Left lung (tissue), 10 donors: ENCODE data around the gene RAI14. TPM values are rescaled to one million over a fixed set of nuclear protein-coding genes. Genes with fewer than 3 reads are reported as not detected.

Experiments used
- ATAC-seq: fragments of 200-7000 bp; cut with Tn5 transposase; one replicate; pipeline ENCODE4 v1.9.1; 2020; ENCODE audit warnings: moderate library complexity
- DNase-seq, 4 donors: peaks; one replicate each; pipeline ENCODE4 v3.0.0-alpha.2; 2013 to 2020
- H3K27ac ChIP-seq, 2 donors: fragments of 200-600 bp; sonication (generic) in 1 of 2; one replicate each; pipeline versions ENCODE4 v1.5.0 to v1.8.0; 2020 to 2021
- H3K27me3 ChIP-seq, 2 donors: fragments of 200-600 bp; sonication (generic) in 1 of 2; one replicate each; pipeline versions ENCODE4 v1.5.0 to v1.8.0; 2020 to 2021
- H3K36me3 ChIP-seq, 2 donors: fragments of 200-600 bp; sonication (generic) in 1 of 2; one replicate each; pipeline versions ENCODE4 v1.5.0 to v1.8.0; 2020 to 2021
- H3K4me1 ChIP-seq, 2 donors: fragments of 200-600 bp; one replicate each; pipeline ENCODE4 v1.8.0; 2021
- H3K4me3 ChIP-seq, 2 donors: fragments of 200-600 bp; sonication (generic) in 1 of 2; one replicate each; pipeline versions ENCODE4 v1.5.0 to v1.8.0; 2020 to 2021; ENCODE audit warnings: mild to moderate bottlenecking in 1 of 2
- H3K9me3 ChIP-seq, 2 donors: fragments of 200-600 bp; sonication (generic) in 1 of 2; one replicate each; pipeline versions ENCODE4 v1.5.0 to v1.8.0; 2020 to 2021
- CTCF ChIP-seq, 2 donors: fragments of 200-600 bp; sonication (generic) in 1 of 2; IDR thresholded peaks; one replicate each; pipeline versions ENCODE4 v1.5.0 to v1.8.0; 2021; ENCODE audit warnings: antibody characterized with exemption in 2 of 2
- intact Hi-C, 2 donors: fragments of 100-400 bp; cut with DNase I; formaldehyde crosslinking; loops; one replicate each; pipeline versions ENCODE4 v1.11.2 to v1.14.2; 2022
- polyA plus RNA-seq, 6 donors: library from polyadenylated mRNA; unstranded; fragments of 120-200 nt; gene quantifications; one replicate each; pipeline ENCODE4 v1.2.1, GENCODE V29; 2013; ENCODE audit not compliant: insufficient read length in 6 of 6
- total RNA-seq, 2 donors: library from RNA; stranded (reverse); fragmentation: NEBNext Ultra II Directional; extraction: Animal tissue kit (Norgen Biotek cat#: 25700); gene quantifications; one replicate each; pipeline ENCODE4 v1.2.1, GENCODE V29; 2021
- donor health status: DM: no; HTN: yes; CAD: no.
- donor health status: DM: no; HTN: no; CAD: no.

Gene RAI14
- total and polyA plus RNA-seq, 8 donors, result 48.4 to 109 (median 53.8) TPM

- no peak for ATAC-seq
- Histone ChIP-seq H3K9me3 (no peaks in the 10 kb centered on the region), H3K4me3 (no peak overlapping the region), H3K36me3 (peaks cover 0 to 35% of the 10 kb centered on the region in 2 donors), H3K4me1 (peaks cover 0 to 3% of the 10 kb centered on the region in 2 donors), H3K27me3 (no peaks in the 10 kb centered on the region), H3K27ac (no peak overlapping the region)
- no peak for TF ChIP-seq CTCF (IDR thresholded peaks at IDR 0.05)
- no peak for DNase-seq
- intact Hi-C loops, result no loop called here
These were observed 175.2 kb downstream of the RAI14 start for GRCh38 chr5:34831303-34831702.

- DNase-seq, result no peak
- intact Hi-C loops, result no loop called here
These were observed 176.4 kb downstream of the RAI14 start for GRCh38 chr5:34832568-34832967.

GRCh38 chr5:34833090-34833489 is 177.0 kb downstream of the RAI14 start:
- H3K9me3 ChIP-seq, result no peaks in the 10 kb centered on the region
- intact Hi-C loops, result no loop called here
- no peak for ATAC-seq
- peaks cover 0 to 3% of the 10 kb centered on the region in 2 donors for H3K4me1 ChIP-seq
- H3K27ac ChIP-seq, result no peak overlapping the region
- H3K27me3 ChIP-seq, result no peaks in the 10 kb centered on the region
- no peak for DNase-seq
- H3K36me3 ChIP-seq, result peaks cover 0 to 19% of the 10 kb centered on the region in 2 donors
- H3K4me3 ChIP-seq, result no peak overlapping the region
- TF ChIP-seq CTCF (IDR thresholded peaks at IDR 0.05), result no peak

More at GRCh38 chr5:34832568-34832967, 176.4 kb downstream of the RAI14 start:
- no peak for TF ChIP-seq CTCF (IDR thresholded peaks at IDR 0.05)
- Histone ChIP-seq H3K9me3 (no peaks in the 10 kb centered on the region), H3K4me1 (peaks cover 0 to 3% of the 10 kb centered on the region in 2 donors), H3K4me3 (no peak overlapping the region), H3K27me3 (no peaks in the 10 kb centered on the region), H3K27ac (no peak overlapping the region), H3K36me3 (peaks cover 0 to 22% of the 10 kb centered on the region in 2 donors)
- no peak for ATAC-seq

- Histone ChIP-seq H3K4me1 (peaks cover 3 to 7% of the 10 kb centered on the region in 2 donors), H3K9me3 (no peaks in the 10 kb centered on the region), H3K27me3 (peaks cover 0 to 6% of the 10 kb centered on the region in 2 donors), H3K27ac (no peak overlapping the region), H3K4me3 (no peak overlapping the region), H3K36me3 (peaks cover 0 to 19% of the 10 kb centered on the region in 2 donors)
- no peak for TF ChIP-seq CTCF (IDR thresholded peaks at IDR 0.05)
- intact Hi-C loops, result no loop called here
- ATAC-seq, result no peak
- DNase-seq, result peak in 1 of 4 donors; percentile 36
These were observed 178.1 kb downstream of the RAI14 start for GRCh38 chr5:34833976-34834793.

- DNase-seq, result no peak
- Histone ChIP-seq H3K27ac (no peak overlapping the region), H3K4me3 (no peak overlapping the region), H3K9me3 (no peaks in the 10 kb centered on the region), H3K36me3 (peaks cover 0 to 14% of the 10 kb centered on the region in 2 donors), H3K4me1 (peaks cover 3 to 13% of the 10 kb centered on the region in 2 donors), H3K27me3 (peaks cover 0 to 12% of the 10 kb centered on the region in 2 donors)
- TF ChIP-seq CTCF (IDR thresholded peaks at IDR 0.05), result no peak
- intact Hi-C loops, result no loop called here
- ATAC-seq, result no peak
These were observed 178.6 kb downstream of the RAI14 start for GRCh38 chr5:34834794-34835089.
